ENCODE data around the gene SULT1A4. TPM values are rescaled to one million over a fixed set of nuclear protein-coding genes. Genes with fewer than 3 reads are reported as not detected.
"Not testable (repeated sequence)": the region's sequence is repeated elsewhere in the genome, so short reads cannot be mapped to it uniquely, and the experiment has no call there.

SULT1A4 gene
- 3.0 TPM for total RNA-seq

GRCh38 chr16:29459706-29460646 lies at the start of gene SULT1A4:
Gene SULT1A4 (plus strand): TSS chr16:29459913. CDS start chr16:29461386, 1,473 bp downstream.
- not testable (repeated sequence) for DNase-seq (ENCODE audit: low read depth in 2 of 3, low spot score in 2 of 3)

DNA sequence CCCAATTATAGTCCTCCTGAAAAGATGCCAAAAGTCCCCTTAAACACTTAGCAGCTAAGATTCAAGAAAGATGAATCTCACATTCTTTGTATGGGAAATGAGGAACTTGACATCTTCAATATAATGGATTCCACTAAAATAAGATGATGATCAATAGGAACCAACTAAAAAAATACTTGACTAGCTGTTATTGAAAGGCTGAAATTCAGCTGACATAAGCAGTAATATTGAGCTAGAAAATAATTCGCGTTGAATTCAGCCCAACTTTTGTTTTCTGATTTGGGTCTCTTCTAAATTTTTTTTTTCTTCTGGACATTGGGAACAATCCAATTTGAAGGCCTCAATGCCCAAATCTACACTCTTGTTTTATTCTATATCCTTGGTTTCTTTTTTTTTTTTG lies 36.1 kb upstream of the SULT1A4 start:
- DNase-seq (ENCODE audit: low read depth in 2 of 3, low spot score in 2 of 3): not testable (repeated sequence)

DNA sequence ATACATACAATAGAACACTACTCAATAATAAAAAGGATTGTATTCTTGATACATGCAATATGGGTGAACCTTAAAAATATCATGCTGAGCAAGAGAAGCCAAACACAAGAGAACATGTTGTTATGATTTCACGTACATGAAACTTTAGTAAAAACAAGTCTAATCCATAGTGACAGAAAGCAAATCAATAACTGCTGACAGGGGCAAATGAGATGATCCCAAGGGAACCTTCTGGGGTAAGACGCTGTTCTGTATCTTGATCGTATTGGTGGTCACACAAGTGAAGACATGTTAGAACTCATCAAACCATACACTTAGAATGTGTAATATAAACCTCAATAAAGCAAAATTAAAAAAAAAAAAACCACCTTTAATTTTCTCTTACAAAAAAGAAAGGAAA lies 34.3 kb upstream of the SULT1A4 start:
- DNase-seq (ENCODE audit: low read depth in 2 of 3, low spot score in 2 of 3): not testable (repeated sequence)

GRCh38 chr16:29453754-29454153 lies 6.0 kb upstream of the SULT1A4 start:
- not testable (repeated sequence) for DNase-seq (ENCODE audit: low read depth in 2 of 3, low spot score in 2 of 3)

GRCh38 chr16:29454269-29454668 lies 5.4 kb upstream of the SULT1A4 start, which contains the start of the genes BOLA2 and SLX1B:
Gene BOLA2 (minus strand): TSS chr16:29454351. CDS start chr16:29454253, 98 bp downstream.
Gene SLX1B (plus strand): TSS chr16:29454533.
- DNase-seq (ENCODE audit: low read depth in 2 of 3, low spot score in 2 of 3): not testable (repeated sequence)

DNA sequence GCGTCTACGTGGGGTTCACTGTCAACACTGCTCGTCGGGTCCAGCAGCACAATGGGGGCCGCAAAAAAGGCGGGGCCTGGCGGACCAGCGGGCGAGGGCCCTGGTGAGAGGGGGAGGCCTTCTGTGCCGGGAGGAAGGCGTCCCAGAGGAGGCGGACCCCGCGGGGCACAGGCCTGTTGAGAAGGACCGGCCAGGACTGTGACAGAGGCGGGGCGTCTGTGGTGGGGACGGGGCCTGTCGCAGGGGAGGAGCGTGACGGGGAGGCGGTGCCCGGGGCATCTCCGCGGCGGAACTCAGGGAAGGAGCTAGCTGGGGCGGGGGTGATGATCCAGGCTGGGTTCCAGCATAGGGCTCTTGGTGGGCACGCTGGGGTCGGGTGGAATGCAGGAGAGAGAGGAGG lies 4.9 kb upstream of the SULT1A4 start:
- DNase-seq (ENCODE audit: low read depth in 2 of 3, low spot score in 2 of 3): not testable (repeated sequence)

DNA sequence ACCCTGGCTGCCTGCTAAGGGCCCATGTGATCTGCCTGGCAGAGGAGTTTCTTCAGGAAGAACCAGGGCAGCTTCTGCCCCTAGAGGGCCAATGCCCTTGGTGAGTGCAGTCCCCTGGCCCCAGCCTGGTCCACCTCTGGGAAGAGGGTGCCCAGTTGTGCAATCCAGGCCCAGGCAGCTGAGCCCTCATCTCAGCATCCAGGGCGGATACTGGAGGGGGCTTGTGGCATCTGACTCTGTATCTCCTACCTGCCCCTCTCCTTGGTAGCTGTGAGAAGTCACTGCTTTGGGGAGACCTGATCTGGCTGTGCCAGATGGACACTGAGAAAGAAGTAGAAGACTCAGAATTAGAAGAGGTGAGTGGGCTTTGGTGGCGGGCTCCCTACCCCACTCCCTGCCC lies 2.1 kb upstream of the SULT1A4 start:
- not testable (repeated sequence) for DNase-seq (ENCODE audit: low read depth in 2 of 3, low spot score in 2 of 3)

- not testable (repeated sequence) for DNase-seq (ENCODE audit: low read depth in 2 of 3, low spot score in 2 of 3)
Observed at GRCh38 chr16:29460647-29461030, 926 bp downstream of the SULT1A4 start.

DNA sequence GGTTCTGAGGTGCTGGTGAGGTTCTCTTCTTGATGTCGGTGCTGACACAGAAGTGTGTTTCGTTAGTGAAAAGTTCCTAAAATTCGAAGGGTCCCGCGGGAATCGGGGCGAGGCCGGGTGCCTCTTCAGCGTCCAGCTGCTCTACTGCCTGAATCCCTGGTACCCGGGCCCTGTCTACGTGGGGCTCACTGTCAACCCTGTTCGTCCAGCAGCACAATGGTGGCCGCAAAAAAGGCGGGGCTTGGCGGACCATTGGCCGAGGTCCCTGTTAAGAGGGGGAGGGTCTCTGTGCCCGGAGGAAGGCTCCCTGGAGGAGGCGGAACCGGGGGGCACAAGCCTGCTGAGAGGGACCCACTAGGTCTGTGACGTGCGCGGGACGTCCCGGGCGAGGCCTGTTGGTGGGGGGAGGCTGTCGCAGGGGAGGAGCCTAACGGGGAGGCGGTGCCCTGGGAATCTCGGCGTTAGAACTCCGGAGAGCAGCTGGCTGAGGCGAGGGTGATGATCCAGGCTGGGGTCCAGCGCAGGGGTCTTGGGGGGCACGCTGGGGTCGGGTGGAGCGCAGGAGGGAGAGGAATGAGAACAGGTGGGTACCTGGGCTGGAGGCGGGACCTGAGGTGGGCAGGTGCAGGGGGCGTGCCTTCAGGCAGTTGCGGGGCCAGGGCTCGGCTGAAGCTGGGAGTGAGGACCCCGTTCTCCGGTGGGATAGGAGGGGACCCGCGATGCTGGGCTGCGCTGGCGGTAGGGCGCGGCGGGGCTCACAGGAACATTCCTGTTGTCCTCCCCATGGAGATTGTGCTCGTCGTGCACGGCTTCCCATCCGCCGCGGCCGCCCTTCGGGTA lies 6.5 kb downstream of the SULT1A4 start:
- not testable (repeated sequence) for DNase-seq (ENCODE audit: low read depth in 2 of 3, low spot score in 2 of 3)

DNA sequence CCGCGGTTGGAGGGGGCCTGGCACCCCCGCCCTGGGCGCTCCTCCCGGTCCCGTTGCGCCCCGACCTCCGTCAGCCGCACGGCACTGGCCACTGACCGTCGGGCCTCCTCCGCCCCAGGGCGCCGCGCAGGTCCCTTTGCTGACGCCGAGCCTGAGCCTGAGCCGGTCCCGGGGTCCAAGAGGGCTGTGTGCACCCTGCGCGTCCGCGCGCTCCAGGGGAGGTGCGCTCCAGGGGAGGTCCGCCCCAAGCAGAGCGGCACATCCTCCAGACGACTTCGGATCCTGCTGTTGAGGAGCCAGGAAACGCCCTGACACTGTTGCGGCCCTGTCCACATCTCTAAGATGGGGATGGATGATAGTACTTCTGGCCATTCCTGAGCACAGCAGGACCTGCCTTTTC lies 7.2 kb downstream of the SULT1A4 start:
- not testable (repeated sequence) for DNase-seq (ENCODE audit: low read depth in 2 of 3, low spot score in 2 of 3)

DNA sequence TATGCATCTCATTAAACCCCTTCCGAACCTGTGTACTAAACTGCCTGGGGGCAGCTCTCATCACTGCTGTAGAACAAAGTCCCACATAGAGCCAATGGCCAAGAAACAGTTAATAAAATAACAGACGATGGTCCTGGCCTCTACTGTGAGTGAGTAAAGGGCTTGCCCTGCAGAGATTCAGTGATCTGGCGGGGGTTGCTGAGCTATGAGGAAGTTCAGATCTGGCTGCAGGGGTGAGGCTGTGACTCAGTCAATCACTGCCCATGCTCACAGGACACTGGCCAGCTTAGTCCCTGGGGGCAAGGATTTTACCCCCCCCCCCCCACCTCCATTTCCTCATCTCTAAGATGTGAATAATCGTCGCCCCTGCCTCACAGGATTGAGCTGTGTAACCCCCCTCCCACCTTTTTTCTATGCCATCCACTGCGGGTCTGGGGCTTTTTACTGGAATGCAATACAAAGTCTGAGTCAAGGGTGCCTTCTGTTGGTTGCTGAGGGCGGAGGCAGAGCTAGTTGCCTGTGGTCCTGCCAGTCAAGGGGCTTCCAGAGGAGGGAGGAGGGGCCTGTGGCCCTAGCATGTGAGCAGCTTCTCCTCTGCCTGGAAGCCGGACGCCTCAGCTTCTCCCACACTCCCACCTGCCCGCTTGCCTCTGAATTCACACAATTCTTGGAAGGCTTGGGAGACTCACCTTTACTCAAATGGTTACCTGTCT lies 8.1 kb downstream of the SULT1A4 start:
- DNase-seq (ENCODE audit: low read depth in 2 of 3, low spot score in 2 of 3): not testable (repeated sequence)

DNA sequence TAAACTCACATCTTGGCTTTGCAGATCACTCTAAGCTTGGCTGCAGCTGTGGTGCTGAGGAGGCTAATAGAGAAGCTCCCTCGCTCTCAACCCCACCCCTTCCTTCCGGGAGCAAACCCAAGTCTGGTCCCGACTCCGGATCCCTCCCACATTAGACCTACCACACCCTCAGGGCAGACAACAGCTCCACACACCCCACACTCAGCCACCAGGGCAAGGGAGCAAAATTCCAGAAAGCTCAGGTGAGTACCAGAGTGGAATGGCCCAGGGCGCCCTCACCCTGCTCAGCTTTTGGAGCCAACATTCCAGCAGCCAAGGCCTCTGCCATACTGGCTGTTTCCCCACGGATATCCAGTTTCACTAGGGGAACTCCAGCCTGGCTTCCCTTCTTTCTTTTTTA lies 9.9 kb downstream of the SULT1A4 start:
- not testable (repeated sequence) for DNase-seq (ENCODE audit: low read depth in 2 of 3, low spot score in 2 of 3)

- DNase-seq (ENCODE audit: low read depth in 2 of 3, low spot score in 2 of 3): not testable (repeated sequence)
Observed at GRCh38 chr16:29472065-29472464, 12.4 kb downstream of the SULT1A4 start.

- not testable (repeated sequence) for DNase-seq (ENCODE audit: low read depth in 2 of 3, low spot score in 2 of 3)
Observed at GRCh38 chr16:29482276-29482675, 22.6 kb downstream of the SULT1A4 start.

GRCh38 chr16:29506308-29506707 lies 46.6 kb downstream of the SULT1A4 start, which contains the start of gene NPIPB12:
Gene NPIPB12 (minus strand): TSS chr16:29506408.
- DNase-seq (ENCODE audit: low read depth in 2 of 3, low spot score in 2 of 3): not testable (repeated sequence)

Small RNAs within 50 kb of the gene (small RNA-seq; reads per million reads assigned to genes)
- gene AC133555.2: not detected

Other genes with a start within 250 kb of the SULT1A4 start
- gene NPIPB11, start 53.2 kb upstream of the SULT1A4 start, total RNA-seq: 0.27 TPM
- gene BOLA2, start 5.6 kb upstream of the SULT1A4 start, total RNA-seq: 14.8 TPM
- 33.9 TPM for gene SLX1B, start 5.4 kb upstream of the SULT1A4 start, total RNA-seq
- gene NPIPB12, start 46.5 kb downstream of the SULT1A4 start, total RNA-seq: 25.6 TPM
- 451 TPM for gene SPN, start 203.3 kb downstream of the SULT1A4 start, total RNA-seq
- 12.9 TPM for gene QPRT, start 219.3 kb downstream of the SULT1A4 start, total RNA-seq

Data from hematopoietic multipotent progenitor cell (in vitro differentiated cells).